Neural progenitor cell (in vitro differentiated cells): Measurements from ENCODE around the gene STARD3. TPM values are rescaled to one million over a fixed set of nuclear protein-coding genes. Genes with fewer than 3 reads are reported as not detected.

Experiments
- DNase-seq: peaks from one replicate; pipeline ENCODE4 v3.0.0-alpha.2; 2016; ENCODE audit warnings: low spot score
- H2AFZ ChIP-seq: fragments of 200-600 bp; sonication (generic); replicated peaks from 2 replicates; pipeline ENCODE4 v1.6.1; 2016; ENCODE audit warnings: antibody characterized with exemption
- H3F3A ChIP-seq: fragments of 200-600 bp; sonication (generic); 2 replicates; pipeline ENCODE4 v1.6.1; 2016; ENCODE audit warnings: antibody characterized with exemption, low read depth
- H3K27ac ChIP-seq: fragments of 200-600 bp; sonication (generic); 2 replicates; pipeline ENCODE4 v1.5.1; 2016; ENCODE audit warnings: mild to moderate bottlenecking
- H3K27me3 ChIP-seq: fragments of 200-600 bp; sonication (generic); 2 replicates; pipeline ENCODE4 v1.6.1; 2016; ENCODE audit warnings: mild to moderate bottlenecking, moderate library complexity
- H3K36me3 ChIP-seq: fragments of 200-600 bp; sonication (generic); 2 replicates; pipeline ENCODE4 v1.5.1; 2016
- H3K4me1 ChIP-seq: fragments of 200-600 bp; sonication (generic); 2 replicates; pipeline ENCODE4 v1.6.1; 2016; ENCODE audit warnings: mixed run types
- H3K4me2 ChIP-seq: fragments of 200-600 bp; sonication (generic); 2 replicates; pipeline ENCODE4 v1.6.1; 2016
- H3K4me3 ChIP-seq: fragments of 200-600 bp; sonication (generic); 2 replicates; pipeline ENCODE4 v1.5.1; 2016
- H3K79me2 ChIP-seq: fragments of 200-600 bp; sonication (generic); 2 replicates; pipeline ENCODE4 v1.6.1; 2016; ENCODE audit warnings: low read depth
- H3K9ac ChIP-seq: fragments of 200-600 bp; sonication (generic); 2 replicates; pipeline ENCODE4 v1.6.1; 2016
- H3K9me3 ChIP-seq: fragments of 200-600 bp; sonication (generic); 2 replicates; pipeline ENCODE4 v1.5.1; 2016; ENCODE audit warnings: low read depth
- H4K20me1 ChIP-seq: fragments of 200-600 bp; sonication (generic); 2 replicates; pipeline ENCODE4 v1.6.1; 2016; ENCODE audit warnings: low read depth
- H3K27ac Mint-ChIP-seq: 3 replicates; pipeline ENCODE4 v1.8.0; 2021; ENCODE audit warnings: mixed read lengths
- H3K27me3 Mint-ChIP-seq: 2 replicates; pipeline ENCODE4 v1.8.0; 2022; ENCODE audit warnings: low read depth, mild to moderate bottlenecking, inconsistent platforms, moderate library complexity, mixed read lengths; ENCODE audit not compliant: insufficient read depth
- H3K36me3 Mint-ChIP-seq: 3 replicates; pipeline ENCODE4 v1.8.0; 2021; ENCODE audit warnings: mixed read lengths
- H3K4me1 Mint-ChIP-seq: 3 replicates; pipeline ENCODE4 v1.8.0; 2021; ENCODE audit warnings: mixed read lengths
- H3K4me3 Mint-ChIP-seq: 3 replicates; pipeline ENCODE4 v1.8.0; 2021; ENCODE audit warnings: mild to moderate bottlenecking, moderate library complexity, mixed read lengths
- H3K9me3 Mint-ChIP-seq: 3 replicates; pipeline ENCODE4 v1.8.0; 2020; ENCODE audit warnings: mixed read lengths
- EZH2 ChIP-seq: fragments of 200-600 bp; sonication (generic); IDR thresholded peaks from 2 replicates; pipeline ENCODE4 v1.6.1; 2017; ENCODE audit warnings: antibody characterized with exemption, mild to moderate bottlenecking, moderate library complexity
- EZH2phosphoT487 ChIP-seq: fragments of 200-600 bp; sonication (generic); IDR thresholded peaks from 2 replicates; pipeline ENCODE4 v1.6.1; 2017; ENCODE audit warnings: antibody characterized with exemption
- total RNA-seq: library from RNA; depleted of rRNA; stranded (reverse); fragments of >200 nt; gene quantifications from 2 replicates; pipeline ENCODE4 v1.2.3, GENCODE V29; 2015; ENCODE audit warnings: low replicate concordance
- TF ChIP-seq, protein P1 (sequence below): fragments of 200-600 bp; sonication (generic); IDR thresholded peaks from 2 replicates; pipeline ENCODE4 v1.5.1; 2017; ENCODE audit warnings: antibody characterized with exemption, mild to moderate bottlenecking

Gene STARD3
- total RNA-seq, 1 donor from 2014 or later: 21.5 TPM

DNA sequence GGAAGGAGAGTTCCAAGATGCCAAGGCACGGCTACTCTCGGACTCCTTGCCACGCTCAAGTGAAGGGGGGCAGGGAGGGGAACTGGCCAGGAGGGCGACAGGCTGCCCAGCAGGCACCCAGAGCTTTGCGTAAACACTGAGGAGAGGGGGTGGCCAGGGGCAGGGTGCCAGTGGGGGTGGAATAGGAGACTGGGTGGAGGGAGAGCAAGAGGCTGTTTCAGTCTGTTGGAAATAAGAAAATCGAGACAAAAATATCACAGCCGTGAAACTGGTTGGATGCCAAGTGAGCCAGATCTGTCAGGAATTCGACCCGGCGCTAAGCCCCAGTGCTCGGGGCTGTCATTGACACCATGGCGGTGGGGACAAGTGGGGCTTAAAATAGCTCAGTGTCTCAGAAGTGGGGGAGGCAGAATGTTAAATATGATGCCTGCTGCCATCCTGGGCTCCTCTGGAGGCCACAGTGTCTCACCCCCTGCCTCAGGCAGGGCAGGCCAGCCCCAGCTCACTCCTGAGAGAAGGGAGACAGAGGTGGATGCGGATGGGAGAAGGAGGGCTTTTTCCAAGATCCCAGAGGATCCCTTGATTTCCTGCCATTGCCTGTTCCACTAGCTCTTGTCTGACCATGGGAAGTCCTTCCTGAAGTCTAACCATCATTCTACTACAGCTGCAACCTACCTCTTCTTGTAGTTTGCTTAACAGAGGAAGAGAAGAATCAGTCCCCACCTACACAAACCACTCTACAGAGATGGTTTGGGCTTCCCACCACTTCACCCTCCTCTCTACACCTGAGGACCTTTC, 40.8 kb downstream of the STARD3 start:
- Mint-ChIP-seq H3K27ac (no peak overlapping the region), H3K4me3 (no peak overlapping the region), H3K36me3 (no peaks in the 10 kb centered on the region), H3K27me3 (peaks cover 4% of the 10 kb centered on the region), H3K4me1 (peaks cover 2% of the 10 kb centered on the region), H3K9me3 (no peaks in the 10 kb centered on the region)
- Histone ChIP-seq H3K36me3 (no peaks in the 10 kb centered on the region), H3K79me2 (no peaks in the 10 kb centered on the region), H3K9me3 (no peaks in the 10 kb centered on the region), H2AFZ (no peak overlapping the region), H3K4me3 (no peak overlapping the region), H3K9ac (no peak overlapping the region), H3K4me1 (no peaks in the 10 kb centered on the region), H3K27me3 (no peaks in the 10 kb centered on the region), H3F3A (no peaks in the 10 kb centered on the region), H3K4me2 (no peak overlapping the region), H3K27ac (no peak overlapping the region), H4K20me1 (no peaks in the 10 kb centered on the region)
- DNase-seq: no peak
- TF ChIP-seq, protein P1, sequence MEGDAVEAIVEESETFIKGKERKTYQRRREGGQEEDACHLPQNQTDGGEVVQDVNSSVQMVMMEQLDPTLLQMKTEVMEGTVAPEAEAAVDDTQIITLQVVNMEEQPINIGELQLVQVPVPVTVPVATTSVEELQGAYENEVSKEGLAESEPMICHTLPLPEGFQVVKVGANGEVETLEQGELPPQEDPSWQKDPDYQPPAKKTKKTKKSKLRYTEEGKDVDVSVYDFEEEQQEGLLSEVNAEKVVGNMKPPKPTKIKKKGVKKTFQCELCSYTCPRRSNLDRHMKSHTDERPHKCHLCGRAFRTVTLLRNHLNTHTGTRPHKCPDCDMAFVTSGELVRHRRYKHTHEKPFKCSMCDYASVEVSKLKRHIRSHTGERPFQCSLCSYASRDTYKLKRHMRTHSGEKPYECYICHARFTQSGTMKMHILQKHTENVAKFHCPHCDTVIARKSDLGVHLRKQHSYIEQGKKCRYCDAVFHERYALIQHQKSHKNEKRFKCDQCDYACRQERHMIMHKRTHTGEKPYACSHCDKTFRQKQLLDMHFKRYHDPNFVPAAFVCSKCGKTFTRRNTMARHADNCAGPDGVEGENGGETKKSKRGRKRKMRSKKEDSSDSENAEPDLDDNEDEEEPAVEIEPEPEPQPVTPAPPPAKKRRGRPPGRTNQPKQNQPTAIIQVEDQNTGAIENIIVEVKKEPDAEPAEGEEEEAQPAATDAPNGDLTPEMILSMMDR: no peak
- TF ChIP-seq EZH2 (no peak), EZH2phosphoT487 (no peak)

DNA sequence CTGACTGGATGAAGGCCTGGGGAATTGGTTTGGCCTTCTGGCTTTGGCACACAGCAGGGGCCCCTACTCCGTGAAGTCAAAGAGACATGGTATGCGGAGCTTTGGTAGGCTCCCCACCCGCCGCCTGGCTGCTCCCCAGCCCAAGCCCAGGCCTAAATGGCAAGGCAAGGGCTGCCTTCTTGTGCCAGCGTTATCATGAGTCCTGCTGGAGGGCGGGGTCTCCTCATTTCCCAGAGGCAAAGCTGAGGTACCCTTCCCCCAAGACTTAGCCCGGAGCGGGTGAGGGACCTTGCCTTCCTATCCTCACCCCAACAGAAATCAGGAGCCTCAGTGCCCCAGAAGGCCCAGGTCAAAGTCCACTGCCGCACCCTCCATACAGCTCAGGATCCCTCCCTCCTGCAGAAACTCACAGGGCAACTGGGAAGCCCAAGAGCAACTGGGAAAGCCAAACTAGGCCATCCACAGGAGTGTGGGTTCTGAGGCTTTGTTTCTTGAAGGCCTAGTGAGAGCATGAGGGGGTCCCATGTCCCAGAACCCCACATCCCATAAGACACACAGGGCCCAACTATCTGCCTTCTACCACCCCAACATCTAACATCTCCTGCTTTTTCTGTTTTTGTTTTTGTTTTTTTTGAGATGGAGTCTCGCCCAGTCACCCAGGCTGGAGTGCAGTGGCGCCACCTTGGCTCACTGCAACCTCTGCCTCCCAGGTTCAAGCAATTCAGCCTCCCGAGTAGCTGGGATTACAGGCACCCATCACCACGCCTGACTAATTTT, 41.6 kb downstream of the STARD3 start:
- Histone ChIP-seq H3K4me2 (no peak overlapping the region), H3K4me3 (no peak overlapping the region), H3K27ac (no peak overlapping the region), H3K79me2 (no peaks in the 10 kb centered on the region), H2AFZ (no peak overlapping the region), H3K9me3 (no peaks in the 10 kb centered on the region), H3K27me3 (no peaks in the 10 kb centered on the region), H4K20me1 (no peaks in the 10 kb centered on the region), H3K4me1 (no peaks in the 10 kb centered on the region), H3F3A (no peaks in the 10 kb centered on the region), H3K36me3 (no peaks in the 10 kb centered on the region), H3K9ac (no peak overlapping the region)
- Mint-ChIP-seq H3K4me1 (peaks cover 2% of the 10 kb centered on the region), H3K27ac (no peak overlapping the region), H3K4me3 (no peak overlapping the region), H3K27me3 (peaks cover 2% of the 10 kb centered on the region), H3K36me3 (no peaks in the 10 kb centered on the region), H3K9me3 (no peaks in the 10 kb centered on the region)
- no peak for DNase-seq
- TF ChIP-seq, protein P1: peak; percentile 5
- no peak for TF ChIP-seq EZH2

DNA sequence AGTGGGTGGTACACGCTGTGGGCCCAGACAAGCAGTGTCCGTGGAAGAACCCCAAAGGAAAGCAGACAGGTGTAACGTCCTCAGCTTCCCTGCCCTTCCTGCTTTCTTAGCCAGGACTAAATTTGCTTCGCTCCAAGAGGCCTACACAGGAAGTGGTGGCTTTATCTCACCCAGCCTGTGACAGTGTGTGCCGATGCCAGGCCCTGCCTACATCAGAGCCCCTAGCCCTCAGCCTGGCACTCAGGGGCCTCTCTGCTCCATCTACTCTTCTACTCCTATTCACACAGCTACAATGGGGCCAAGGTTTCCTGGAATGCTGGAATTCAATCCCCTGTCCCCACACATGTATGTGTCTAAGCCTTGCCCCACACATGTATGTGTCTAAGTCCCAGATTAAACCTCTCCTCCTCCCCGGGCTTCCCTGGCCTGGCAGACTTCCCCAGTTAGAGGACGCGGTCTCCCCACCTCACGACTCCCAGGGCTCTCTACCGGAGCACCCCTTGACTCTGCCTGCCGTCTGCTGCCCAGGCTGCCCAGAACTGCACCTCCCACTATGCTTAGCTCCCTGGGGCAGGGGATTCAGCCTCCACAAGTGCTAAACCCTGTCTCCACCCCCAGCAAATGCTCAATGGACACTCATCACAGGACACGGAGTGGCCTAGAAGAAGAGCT, 42.7 kb downstream of the STARD3 start:
- Mint-ChIP-seq H3K27me3 (peaks cover 2% of the 10 kb centered on the region), H3K27ac (peak overlapping the region; percentile 69)

More for the DNA sequence above, 42.7 kb downstream of the STARD3 start:
- peaks cover 2% of the 10 kb centered on the region for H3K4me1 Mint-ChIP-seq
- Histone ChIP-seq H4K20me1 (no peaks in the 10 kb centered on the region), H3K9me3 (no peaks in the 10 kb centered on the region), H3K36me3 (no peaks in the 10 kb centered on the region), H2AFZ (no peak overlapping the region), H3K79me2 (no peaks in the 10 kb centered on the region), H3K4me3 (no peak overlapping the region), H3F3A (no peaks in the 10 kb centered on the region), H3K27ac (no peak overlapping the region), H3K27me3 (no peaks in the 10 kb centered on the region), H3K4me1 (no peaks in the 10 kb centered on the region), H3K4me2 (no peak overlapping the region), H3K9ac (no peak overlapping the region)
- no peak overlapping the region for H3K4me3 Mint-ChIP-seq
- DNase-seq: no peak
- H3K9me3 Mint-ChIP-seq: no peaks in the 10 kb centered on the region
- TF ChIP-seq EZH2: no peak
- TF ChIP-seq EZH2phosphoT487: no peak
- TF ChIP-seq, protein P1: no peak
- no peaks in the 10 kb centered on the region for H3K36me3 Mint-ChIP-seq
